K562 (cell line): ENCODE results near the gene UNC79. TPM values are rescaled to one million over a fixed set of nuclear protein-coding genes. Genes with fewer than 3 reads are reported as not detected.

Experiments used
- ATAC-seq: fragments of 200-7000 bp; cut with Tn5 transposase; 3 replicates; pipeline ENCODE4 v1.9.1; 2020; ENCODE audit warnings: moderate library complexity
- BruUV-seq: library from RNA; stranded (reverse); fragments of 400-500 nt; replicated peaks from 2 replicates; lab custom pipeline; 2021; lab: Mats Ljungman, UMichigan
- CTCF ChIA-PET: fragments of 300-600 bp; formaldehyde crosslinking; extraction: SDS; loops from one replicate; lab custom pipeline; 2021; ENCODE audit warnings: low intra/inter-chr PET ratio; lab: Yijun Ruan, JAX
- POLR2A ChIA-PET: fragments of 300-600, 350-650 bp; sonication (Branson Sonifier 250); formaldehyde crosslinking; extraction: SDS; loops from one replicate; lab custom pipeline; 2021; ENCODE audit warnings: antibody characterized with exemption, inconsistent platforms; lab: Yijun Ruan, JAX
- DNase-seq, 4 experiments: peaks; one replicate each; pipeline versions ENCODE4 v3.0.0 to v3.0.0-alpha.2; 2011 to 2018; ENCODE audit warnings: low spot score in 3 of 4, mixed read lengths in 3 of 4; ENCODE audit errors: extremely low read depth in 1 of 4
- FAIRE-seq: peaks from 2 replicates; lab custom pipeline; 2011; peaks lifted over from hg19 to GRCh38; lab: Jason Lieb, UNC
- H2AFZ ChIP-seq: 2 replicates; pipeline ENCODE4 v1.6.0; 2011; ENCODE audit warnings: low read depth, low read length, control low read depth, inconsistent platforms
- H3K27ac ChIP-seq: fragments of 200-600 bp; 3 replicates; pipeline ENCODE4 v1.8.0; 2011; ENCODE audit warnings: low read depth, mild to moderate bottlenecking, control low read depth, inconsistent platforms, low read length, moderate library complexity, mixed read lengths; ENCODE audit errors: extremely low read depth
- H3K27me3 ChIP-seq, 2 experiments: fragments of 300-600 bp in 1 of 2; 2 replicates in 1 of 2; 3 replicates in 1 of 2; pipeline versions ENCODE4 v1.6.0 to v1.8.0; 2011; ENCODE audit warnings: inconsistent platforms in 2 of 2, low read length in 2 of 2, mild to moderate bottlenecking in 1 of 2, mixed read lengths in 1 of 2, moderate library complexity in 1 of 2; ENCODE audit not compliant: control insufficient read depth in 2 of 2, insufficient read depth in 2 of 2
- H3K36me3 ChIP-seq: fragments of 300-600 bp; 3 replicates; pipeline ENCODE4 v1.8.0; 2011; ENCODE audit warnings: mild to moderate bottlenecking, low read length, inconsistent platforms; ENCODE audit not compliant: control insufficient read depth, insufficient read depth
- H3K4me1 ChIP-seq, 2 experiments: fragments of 200-600 bp in 1 of 2; replicated peaks in 1 of 2; 2 replicates in 1 of 2; 3 replicates in 1 of 2; pipeline versions ENCODE4 v1.5.1 to v1.8.0; 2011; ENCODE audit warnings: inconsistent platforms in 2 of 2, low read length in 2 of 2, mild to moderate bottlenecking in 1 of 2, mixed read lengths in 1 of 2, moderate library complexity in 1 of 2; ENCODE audit not compliant: control insufficient read depth in 2 of 2, insufficient read depth in 2 of 2
- H3K4me2 ChIP-seq: 2 replicates; pipeline ENCODE4 v1.6.1; 2011; ENCODE audit warnings: low read length, control low read depth, inconsistent platforms, mixed read lengths; ENCODE audit not compliant: insufficient read depth
- H3K4me3 ChIP-seq: fragments of 200-600 bp; sonication (generic), shearing (Covaris generic); 2 replicates; pipeline ENCODE4 v1.5.1; 2016; ENCODE audit warnings: control low read depth, inconsistent platforms
- H3K79me2 ChIP-seq: fragments of 200-600 bp; 3 replicates; pipeline ENCODE4 v1.8.0; 2011; ENCODE audit warnings: low read length, inconsistent platforms; ENCODE audit not compliant: control insufficient read depth, insufficient read depth
- H3K9ac ChIP-seq, 2 experiments: 2 replicates each; pipeline versions ENCODE4 v1.6.0 to v1.6.1; 2011; ENCODE audit warnings: low read depth in 2 of 2, low read length in 2 of 2, control low read depth in 1 of 2, inconsistent platforms in 1 of 2, mild to moderate bottlenecking in 1 of 2, mixed read lengths in 1 of 2; ENCODE audit not compliant: insufficient read depth in 1 of 2
- H3K9me1 ChIP-seq: one replicate; pipeline ENCODE4 v1.6.0; 2011; ENCODE audit warnings: inconsistent platforms, mild to moderate bottlenecking, low read length, moderate library complexity; ENCODE audit not compliant: control insufficient read depth, insufficient read depth
- H3K9me3 ChIP-seq: replicated peaks from 2 replicates; pipeline ENCODE4 v1.5.1; 2011; ENCODE audit warnings: low read depth, low read length, inconsistent platforms; ENCODE audit not compliant: control insufficient read depth, insufficient read depth
- H4K20me1 ChIP-seq: replicated peaks from 2 replicates; pipeline ENCODE4 v1.6.1; 2011; ENCODE audit warnings: low read length, inconsistent platforms, mixed read lengths; ENCODE audit not compliant: control insufficient read depth, insufficient read depth
- HDGF ChIP-seq: fragments of 450-650 bp; IDR thresholded peaks from 2 replicates; pipeline ENCODE4 v1.6.1; 2016
- MAFK ChIP-seq: IDR thresholded peaks from 2 replicates; pipeline ENCODE4 v1.6.1; 2011; ENCODE audit warnings: low read length, improper control_type of control experiment
- NR2C1 ChIP-seq, 2 experiments: fragments of 450-650 bp; IDR thresholded peaks; 2 replicates each; pipeline ENCODE4 v1.6.1; 2017; ENCODE audit warnings: mild to moderate bottlenecking in 2 of 2, antibody characterized with exemption in 1 of 2, inconsistent platforms in 1 of 2, missing compliant biosample characterization in 1 of 2, missing genetic modification characterization in 1 of 2
- PCBP1 ChIP-seq: fragments of 200-400 bp; formaldehyde crosslinking; IDR thresholded peaks from 2 replicates; pipeline ENCODE4 v1.6.1; 2018; ENCODE audit warnings: mild to moderate bottlenecking, low read depth, low read length; ENCODE audit not compliant: poor library complexity, severe bottlenecking
- RFX7 ChIP-seq: fragments of 250-450 bp; sonication (Bioruptor Pico); IDR thresholded peaks from 2 replicates; pipeline ENCODE4 v1.5.1; 2021; ENCODE audit warnings: mild to moderate bottlenecking
- RUNX1 ChIP-seq: sonication (generic); IDR thresholded peaks from 2 replicates; pipeline ENCODE4 v1.6.1; 2016; ENCODE audit warnings: antibody characterized with exemption, low read depth
- ZNF263 ChIP-seq: sonication (generic); formaldehyde crosslinking; IDR thresholded peaks from 2 replicates; pipeline ENCODE4 v1.8.0; 2022; ENCODE audit warnings: mild to moderate bottlenecking, missing genetic modification reagents, borderline replicate concordance
- WGBS: fragments of 100-300 bp; shearing (Covaris generic); methylation state at CpG from one replicate; pipeline ENCODE4 v1.1.6; 2016; ENCODE audit warnings: low coverage, mixed read lengths; ENCODE audit not compliant: insufficient coverage; ENCODE audit errors: missing lambda C conversion rate; 5-methylcytosine and 5-hydroxymethylcytosine counted together
- in situ Hi-C: fragments of 300-500 bp; cut with MboI; formaldehyde crosslinking; loops from 4 replicates; pipeline ENCODE4 v1.15.0; 2018; ENCODE audit warnings: inconsistent platforms, mixed read lengths
- intact Hi-C: fragments of 100-400 bp; cut with micrococcal nuclease; formaldehyde crosslinking; loops from 2 replicates; pipeline ENCODE4 v1.14.2; 2022
- polyA plus RNA-seq, 8 experiments: library from polyadenylated mRNA; depleted of rRNA in 4 of 8; stranded (reverse) in 5 of 8; unstranded in 3 of 8; fragments of >200 nt; fragmentation: Nextera tagmentation in 2 of 8; fragmentation: Illumina TruSeq in 1 of 8; extraction: Ambion mirVana in 2 of 8; extraction: Trizol in 1 of 8; gene quantifications; 2 replicates each; pipeline versions ENCODE4 v1.2.1 to v1.2.3, GENCODE V29; 2011 to 2014; ENCODE audit warnings: inconsistent platforms in 1 of 8, missing spikeins in 1 of 8
- total RNA-seq, 7 experiments: library from RNA; depleted of rRNA in 6 of 7; stranded (reverse); fragments of >200 nt in 6 of 7; fragmentation: Illumina TruSeq in 2 of 7; extraction: Trizol in 2 of 7; gene quantifications; 2 replicates each; pipeline versions ENCODE4 v1.2.1 to v1.2.3, GENCODE V29; 2011 to 2021; ENCODE audit warnings: low replicate concordance in 1 of 7
- TF ChIP-seq, protein P1 (sequence below): fragments of 450-650 bp; IDR thresholded peaks from 2 replicates; pipeline ENCODE4 v1.6.1; 2017; ENCODE audit warnings: antibody characterized with exemption, mild to moderate bottlenecking
- TF ChIP-seq, protein P2 (sequence below), 2 experiments: fragments of 450-650 bp; IDR thresholded peaks; 2 replicates each; pipeline ENCODE4 v1.6.1; 2018; ENCODE audit warnings: mild to moderate bottlenecking in 2 of 2, low read depth in 1 of 2; ENCODE audit not compliant: partially characterized antibody in 2 of 2

UNC79 gene
- total and polyA plus RNA-seq, 9 of the 15 experiments (the other 6 are each of a cell fraction or from before 2014, with no cell fraction given), result under 0.01 to 0.04 (median 0.01) TPM; not detected in 6

DNA sequence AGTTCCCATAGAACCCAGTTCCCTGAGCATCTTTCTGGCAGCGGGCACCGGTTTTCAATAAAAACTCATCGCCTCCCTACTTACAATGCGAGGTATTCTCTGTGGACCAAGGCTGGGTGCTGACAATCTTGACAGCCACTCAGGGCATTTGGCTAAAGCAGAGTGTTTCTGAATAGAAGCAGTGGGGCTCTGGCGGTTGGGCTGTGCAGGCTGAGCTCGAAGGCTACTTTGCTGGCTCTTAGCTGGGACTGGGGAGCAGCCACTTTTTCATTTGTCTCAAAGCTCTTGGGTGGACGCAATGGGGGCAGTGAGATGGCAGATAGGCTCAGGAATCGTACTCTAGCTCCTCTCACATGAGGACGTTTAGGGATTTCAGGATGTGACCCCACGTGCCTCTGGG, 151.8 kb downstream of the UNC79 start:
- DNase-seq, result no peak
- 0% methylated on average over 7 of the region's 10 CpGs for WGBS
- Histone ChIP-seq H3K4me2 (no peak overlapping the region), H3K9me1 (no peaks in the 10 kb centered on the region), H4K20me1 (no peaks in the 10 kb centered on the region), H2AFZ (no peak overlapping the region), H3K4me3 (no peak overlapping the region), H3K27me3 (peaks cover 0 to 4% of the 10 kb centered on the region in 2 experiments; a peak in 2 of 5 replicates), H3K79me2 (no peaks in the 10 kb centered on the region), H3K36me3 (no peaks in the 10 kb centered on the region), H3K9ac (no peak overlapping the region), H3K4me1 (no peaks in the 10 kb centered on the region), H3K27ac (no peak overlapping the region), H3K9me3 (no peaks in the 10 kb centered on the region)
- ChIA-PET POLR2A (no interaction called here), CTCF (no interaction called here)
- FAIRE-seq, result no peak
- BruUV-seq, result no TSS peak
- ATAC-seq, result no peak
- intact Hi-C loops (no loop called here), in situ Hi-C loops (no loop called here)
- TF ChIP-seq PCBP1 (no peak), RUNX1 (no peak), ZNF263 (CRISPR knock-in tag) (no peak), NR2C1 (IDR thresholded peaks at IDR 0.05) (no peak), NR2C1 (tag; IDR thresholded peaks at IDR 0.05) (no peak), RFX7 (no peak), MAFK (no peak), HDGF (no peak)
- TF ChIP-seq, protein P1, sequence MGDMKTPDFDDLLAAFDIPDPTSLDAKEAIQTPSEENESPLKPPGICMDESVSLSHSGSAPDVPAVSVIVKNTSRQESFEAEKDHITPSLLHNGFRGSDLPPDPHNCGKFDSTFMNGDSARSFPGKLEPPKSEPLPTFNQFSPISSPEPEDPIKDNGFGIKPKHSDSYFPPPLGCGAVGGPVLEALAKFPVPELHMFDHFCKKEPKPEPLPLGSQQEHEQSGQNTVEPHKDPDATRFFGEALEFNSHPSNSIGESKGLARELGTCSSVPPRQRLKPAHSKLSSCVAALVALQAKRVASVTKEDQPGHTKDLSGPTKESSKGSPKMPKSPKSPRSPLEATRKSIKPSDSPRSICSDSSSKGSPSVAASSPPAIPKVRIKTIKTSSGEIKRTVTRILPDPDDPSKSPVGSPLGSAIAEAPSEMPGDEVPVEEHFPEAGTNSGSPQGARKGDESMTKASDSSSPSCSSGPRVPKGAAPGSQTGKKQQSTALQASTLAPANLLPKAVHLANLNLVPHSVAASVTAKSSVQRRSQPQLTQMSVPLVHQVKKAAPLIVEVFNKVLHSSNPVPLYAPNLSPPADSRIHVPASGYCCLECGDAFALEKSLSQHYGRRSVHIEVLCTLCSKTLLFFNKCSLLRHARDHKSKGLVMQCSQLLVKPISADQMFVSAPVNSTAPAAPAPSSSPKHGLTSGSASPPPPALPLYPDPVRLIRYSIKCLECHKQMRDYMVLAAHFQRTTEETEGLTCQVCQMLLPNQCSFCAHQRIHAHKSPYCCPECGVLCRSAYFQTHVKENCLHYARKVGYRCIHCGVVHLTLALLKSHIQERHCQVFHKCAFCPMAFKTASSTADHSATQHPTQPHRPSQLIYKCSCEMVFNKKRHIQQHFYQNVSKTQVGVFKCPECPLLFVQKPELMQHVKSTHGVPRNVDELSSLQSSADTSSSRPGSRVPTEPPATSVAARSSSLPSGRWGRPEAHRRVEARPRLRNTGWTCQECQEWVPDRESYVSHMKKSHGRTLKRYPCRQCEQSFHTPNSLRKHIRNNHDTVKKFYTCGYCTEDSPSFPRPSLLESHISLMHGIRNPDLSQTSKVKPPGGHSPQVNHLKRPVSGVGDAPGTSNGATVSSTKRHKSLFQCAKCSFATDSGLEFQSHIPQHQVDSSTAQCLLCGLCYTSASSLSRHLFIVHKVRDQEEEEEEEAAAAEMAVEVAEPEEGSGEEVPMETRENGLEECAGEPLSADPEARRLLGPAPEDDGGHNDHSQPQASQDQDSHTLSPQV, result no peak
- TF ChIP-seq, protein P2, sequence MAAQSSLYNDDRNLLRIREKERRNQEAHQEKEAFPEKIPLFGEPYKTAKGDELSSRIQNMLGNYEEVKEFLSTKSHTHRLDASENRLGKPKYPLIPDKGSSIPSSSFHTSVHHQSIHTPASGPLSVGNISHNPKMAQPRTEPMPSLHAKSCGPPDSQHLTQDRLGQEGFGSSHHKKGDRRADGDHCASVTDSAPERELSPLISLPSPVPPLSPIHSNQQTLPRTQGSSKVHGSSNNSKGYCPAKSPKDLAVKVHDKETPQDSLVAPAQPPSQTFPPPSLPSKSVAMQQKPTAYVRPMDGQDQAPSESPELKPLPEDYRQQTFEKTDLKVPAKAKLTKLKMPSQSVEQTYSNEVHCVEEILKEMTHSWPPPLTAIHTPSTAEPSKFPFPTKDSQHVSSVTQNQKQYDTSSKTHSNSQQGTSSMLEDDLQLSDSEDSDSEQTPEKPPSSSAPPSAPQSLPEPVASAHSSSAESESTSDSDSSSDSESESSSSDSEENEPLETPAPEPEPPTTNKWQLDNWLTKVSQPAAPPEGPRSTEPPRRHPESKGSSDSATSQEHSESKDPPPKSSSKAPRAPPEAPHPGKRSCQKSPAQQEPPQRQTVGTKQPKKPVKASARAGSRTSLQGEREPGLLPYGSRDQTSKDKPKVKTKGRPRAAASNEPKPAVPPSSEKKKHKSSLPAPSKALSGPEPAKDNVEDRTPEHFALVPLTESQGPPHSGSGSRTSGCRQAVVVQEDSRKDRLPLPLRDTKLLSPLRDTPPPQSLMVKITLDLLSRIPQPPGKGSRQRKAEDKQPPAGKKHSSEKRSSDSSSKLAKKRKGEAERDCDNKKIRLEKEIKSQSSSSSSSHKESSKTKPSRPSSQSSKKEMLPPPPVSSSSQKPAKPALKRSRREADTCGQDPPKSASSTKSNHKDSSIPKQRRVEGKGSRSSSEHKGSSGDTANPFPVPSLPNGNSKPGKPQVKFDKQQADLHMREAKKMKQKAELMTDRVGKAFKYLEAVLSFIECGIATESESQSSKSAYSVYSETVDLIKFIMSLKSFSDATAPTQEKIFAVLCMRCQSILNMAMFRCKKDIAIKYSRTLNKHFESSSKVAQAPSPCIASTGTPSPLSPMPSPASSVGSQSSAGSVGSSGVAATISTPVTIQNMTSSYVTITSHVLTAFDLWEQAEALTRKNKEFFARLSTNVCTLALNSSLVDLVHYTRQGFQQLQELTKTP (IDR thresholded peaks at IDR 0.05; ENCODE audit: low read depth in 1 of 2, partially characterized antibody in 2 of 2), result no peak
